A549 (cell line): ENCODE measurements around the gene CNTNAP2. TPM values are rescaled to one million over a fixed set of nuclear protein-coding genes. Genes with fewer than 3 reads are reported as not detected.

Source experiments
- ATAC-seq, 2 experiments: fragments of 200-7000 bp in 1 of 2; fragments of >200 bp in 1 of 2; cut with Nextera tagmentation in 1 of 2; cut with Tn5 transposase in 1 of 2; 3 replicates each; pipeline versions ENCODE4 v1.8.0 to v1.9.1; 2018 to 2020; ENCODE audit warnings: mild to moderate bottlenecking in 1 of 2, moderate library complexity in 1 of 2
- CTCF ChIA-PET: fragments of 300-600 bp; sonication (Branson Sonifier 250); formaldehyde crosslinking; extraction: SDS; loops from one replicate; lab custom pipeline; 2021; ENCODE audit warnings: antibody characterized with exemption, inconsistent platforms; lab: Yijun Ruan, JAX
- POLR2A ChIA-PET: fragments of 350-600 bp; formaldehyde crosslinking; extraction: SDS; loops from one replicate; lab custom pipeline; 2021; ENCODE audit warnings: antibody characterized with exemption, inconsistent platforms; lab: Yijun Ruan, JAX
- DNase-seq, 2 experiments: peaks; one replicate each; pipeline versions ENCODE4 v3.0.0 to v3.0.0-alpha.2; 2011 to 2016; ENCODE audit warnings: low read depth in 1 of 2, low spot score in 1 of 2
- FAIRE-seq: peaks from 2 replicates; lab custom pipeline; 2011; peaks lifted over from hg19 to GRCh38; lab: Jason Lieb, UNC
- H3K27ac ChIP-seq, 2 experiments: fragments of >200 bp; sonication (Bioruptor Twin); formaldehyde crosslinking; 3 replicates each; pipeline ENCODE4 v1.5.1; 2016 to 2017
- H3K4me1 ChIP-seq: fragments of >200 bp; sonication (Bioruptor Twin); formaldehyde crosslinking; 3 replicates; pipeline ENCODE4 v1.6.1; 2016
- H3K4me2 ChIP-seq: fragments of >200 bp; sonication (Bioruptor Twin); formaldehyde crosslinking; 3 replicates; pipeline ENCODE4 v1.6.1; 2016
- H3K4me3 ChIP-seq: fragments of >200 bp; sonication (Bioruptor Twin); formaldehyde crosslinking; 3 replicates; pipeline ENCODE4 v1.5.1; 2016
- H3K9me3 ChIP-seq: fragments of >200 bp; sonication (Bioruptor Twin); formaldehyde crosslinking; 3 replicates; pipeline ENCODE4 v1.6.1; 2016
- BCL3 ChIP-seq: fragments of >200 bp; sonication (Bioruptor Twin); formaldehyde crosslinking; IDR thresholded peaks from 3 replicates; pipeline ENCODE4 v1.6.1; 2016
- BHLHE40 ChIP-seq: IDR thresholded peaks from 2 replicates; pipeline ENCODE4 v1.6.1; 2012; ENCODE audit warnings: low read depth, low read length, inconsistent platforms
- CBX2 ChIP-seq: fragments of 200-600 bp; sonication (generic); IDR thresholded peaks from 2 replicates; pipeline ENCODE4 v1.6.1; 2016; ENCODE audit warnings: low read depth, mild to moderate bottlenecking, borderline replicate concordance
- CBX8 ChIP-seq: fragments of 200-600 bp; sonication (generic); IDR thresholded peaks from 2 replicates; pipeline ENCODE4 v1.6.1; 2016
- CHD4 ChIP-seq: fragments of 200-600 bp; sonication (generic); IDR thresholded peaks from 2 replicates; pipeline ENCODE4 v1.6.1; 2016; ENCODE audit warnings: antibody characterized with exemption, mild to moderate bottlenecking, borderline replicate concordance
- CTCF ChIP-seq: fragments of >200 bp; sonication (Bioruptor Twin); formaldehyde crosslinking; IDR thresholded peaks from 3 replicates; pipeline ENCODE4 v1.5.1; 2016
- E2F6 ChIP-seq: IDR thresholded peaks from 2 replicates; pipeline ENCODE4 v1.6.1; 2012; ENCODE audit warnings: low read depth, borderline replicate concordance
- EHMT2 ChIP-seq: fragments of 200-600 bp; sonication (generic); IDR thresholded peaks from 2 replicates; pipeline ENCODE4 v1.6.1; 2016; ENCODE audit warnings: antibody characterized with exemption, low read depth, mild to moderate bottlenecking, moderate library complexity
- ESRRA ChIP-seq: fragments of 150-350 bp; IDR thresholded peaks from 2 replicates; pipeline ENCODE4 v1.6.1; 2014; ENCODE audit warnings: mild to moderate bottlenecking, low read length, borderline replicate concordance
- FOSB ChIP-seq: fragments of 250-450 bp; sonication (Bioruptor Pico); IDR thresholded peaks from 2 replicates; pipeline ENCODE4 v1.5.0; 2020; ENCODE audit warnings: mild to moderate bottlenecking, moderate library complexity
- GATA3 ChIP-seq: IDR thresholded peaks from 2 replicates; pipeline ENCODE4 v1.6.1; 2012; ENCODE audit warnings: borderline replicate concordance
- HEYL ChIP-seq: fragments of 250-450 bp; sonication (Bioruptor Pico); IDR thresholded peaks from 2 replicates; pipeline ENCODE4 v1.8.0; 2021; ENCODE audit warnings: mild to moderate bottlenecking, moderate library complexity
- HOXB13 ChIP-seq: fragments of 250-450 bp; sonication (Bioruptor Pico); IDR thresholded peaks from 2 replicates; pipeline ENCODE4 v1.5.0; 2020; ENCODE audit warnings: low read depth, mild to moderate bottlenecking, moderate library complexity
- HOXB5 ChIP-seq: fragments of 250-450 bp; sonication (Bioruptor Pico); IDR thresholded peaks from 2 replicates; pipeline ENCODE4 v1.5.0; 2020; ENCODE audit warnings: mild to moderate bottlenecking, moderate library complexity
- KDM1A ChIP-seq: fragments of 200-600 bp; sonication (generic); IDR thresholded peaks from 2 replicates; pipeline ENCODE4 v1.6.1; 2016; ENCODE audit warnings: low read depth, mild to moderate bottlenecking
- MAFK ChIP-seq: fragments of 450-650 bp; IDR thresholded peaks from 2 replicates; pipeline ENCODE4 v1.6.1; 2014; ENCODE audit not compliant: partially characterized antibody
- MAZ ChIP-seq: fragments of 150-350 bp; IDR thresholded peaks from 2 replicates; pipeline ENCODE4 v1.6.1; 2014; ENCODE audit warnings: antibody characterized with exemption, low read depth, low read length, borderline replicate concordance
- NR3C1 ChIP-seq: fragments of >200 bp; sonication (Bioruptor Twin); formaldehyde crosslinking; IDR thresholded peaks from 3 replicates; pipeline ENCODE4 v1.6.1; 2017
- RAD21 ChIP-seq, 2 experiments: fragments of >200 bp in 1 of 2; sonication (Bioruptor Twin) in 1 of 2; formaldehyde crosslinking in 1 of 2; IDR thresholded peaks in 1 of 2; conservative IDR thresholded peaks in 1 of 2; 2 replicates in 1 of 2; 3 replicates in 1 of 2; pipeline ENCODE4 v1.6.1; 2012 to 2018; ENCODE audit warnings: inconsistent platforms in 1 of 2
- RCOR1 ChIP-seq: fragments of 150-350 bp; IDR thresholded peaks from 2 replicates; pipeline ENCODE4 v1.6.1; 2014; ENCODE audit warnings: antibody characterized with exemption, low read length, low read depth
- RNF2 ChIP-seq: fragments of 200-600 bp; sonication (generic); IDR thresholded peaks from 2 replicates; pipeline ENCODE4 v1.6.1; 2016; ENCODE audit warnings: low read depth, mild to moderate bottlenecking, antibody characterized with exemption, moderate library complexity, borderline replicate concordance
- ZFP36 ChIP-seq: fragments of 450-650 bp; IDR thresholded peaks from 2 replicates; pipeline ENCODE4 v1.6.1; 2014; ENCODE audit warnings: borderline replicate concordance; ENCODE audit not compliant: partially characterized antibody
- ZSCAN20 ChIP-seq: fragments of 250-450 bp; sonication (Bioruptor Pico); IDR thresholded peaks from 2 replicates; pipeline ENCODE4 v1.8.0; 2022; ENCODE audit warnings: mild to moderate bottlenecking, moderate library complexity
- WGBS: methylation state at CpG from one replicate; pipeline ENCODE4 v1.1.6; 2017; ENCODE audit errors: missing lambda C conversion rate; 5-methylcytosine and 5-hydroxymethylcytosine counted together
- polyA plus RNA-seq, 4 experiments: library from polyadenylated mRNA; depleted of rRNA in 3 of 4; stranded (reverse); fragments of >200 nt; fragmentation: RNase III in 1 of 4; extraction: RNeasy Plus Mini Kit Qiagen cat#74134 plus additional on column Dnase treatment in 1 of 4; gene quantifications; 2 replicates in 3 of 4; 3 replicates in 1 of 4; pipeline ENCODE4 v1.2.3, GENCODE V29; 2011 to 2017

The CNTNAP2 gene
- polyA plus RNA-seq, 2 of the 4 experiments (the other 2 are of a cell fraction) = 0.05 to 0.13 TPM

- WGBS = 67% methylated on average over 13 of the region's 13 CpGs
These were observed 2317.7 kb downstream of the CNTNAP2 start for GRCh38 chr7:148434181-148434757.

GRCh38 chr7:148434887-148435286, 2318.3 kb downstream of the CNTNAP2 start:
- no peak for FAIRE-seq
- Histone ChIP-seq H3K4me1 (no peaks in the 10 kb centered on the region; the same call in 2 of the 3 replicates), H3K4me2 (no peak overlapping the region), H3K27ac (no peak overlapping the region), H3K4me3 (no peak overlapping the region), H3K9me3 (no peaks in the 10 kb centered on the region)
- no peak for ATAC-seq
- CTCF ChIA-PET = no interaction called here
- TF ChIP-seq FOSB (CRISPR knock-in tag) = no peak
- TF ChIP-seq CHD4 = no peak
- TF ChIP-seq ESRRA = no peak
- no peak for TF ChIP-seq RNF2
- TF ChIP-seq GATA3 = no peak
- TF ChIP-seq MAZ = no peak
- no peak for TF ChIP-seq HEYL (CRISPR knock-in tag)
- TF ChIP-seq NR3C1 = no peak
- no peak for TF ChIP-seq BCL3
- no peak for TF ChIP-seq ZFP36
- TF ChIP-seq CBX2 = no peak
- no peak for TF ChIP-seq EHMT2
- 52% methylated on average over 2 of the region's 2 CpGs for whole genome bisulfite sequencing
- DNase-seq = no peak
- POLR2A ChIA-PET = no interaction called here

More at GRCh38 chr7:148434181-148434757, 2317.7 kb downstream of the CNTNAP2 start:
- no peak for DNase-seq
- H3K4me3 ChIP-seq = no peak overlapping the region
- POLR2A ChIA-PET = no interaction called here
- TF ChIP-seq RAD21 (conservative IDR thresholded peaks at IDR 0.05 in 1 of 2, IDR thresholded peaks at IDR 0.05 in 1 of 2) (no peak), HEYL (CRISPR knock-in tag) (no peak), FOSB (CRISPR knock-in tag) (no peak), BHLHE40 (no peak), HOXB5 (CRISPR knock-in tag) (no peak), KDM1A (no peak), HOXB13 (no peak), RNF2 (no peak)
- TF ChIP-seq, all 56 proteins: peak for 0
- CTCF ChIA-PET = no interaction called here
- H3K4me2 ChIP-seq = no peak overlapping the region
- ATAC-seq (no peak), FAIRE-seq (no peak)
- H3K27ac ChIP-seq = no peak overlapping the region
- H3K9me3 ChIP-seq = no peaks in the 10 kb centered on the region
- H3K4me1 ChIP-seq = no peaks in the 10 kb centered on the region

- WGBS = 45% methylated on average over 4 of the region's 6 CpGs
- Histone ChIP-seq H3K27ac (no peak overlapping the region), H3K4me1 (no peaks in the 10 kb centered on the region; the same call in 2 of the 3 replicates), H3K4me3 (no peak overlapping the region), H3K9me3 (no peaks in the 10 kb centered on the region), H3K4me2 (no peak overlapping the region)
- POLR2A ChIA-PET = no interaction called here
- ATAC-seq = no peak
- DNase-seq = no peak
- TF ChIP-seq MAZ = no peak
- CTCF ChIA-PET = interaction anchor here (0.6 kb wide), 1 partner anchor 81 kb away, joined by 3 read pairs; no protein-coding TSS in a partner anchor
- no peak for FAIRE-seq
These were observed 2319.1 kb downstream of the CNTNAP2 start for GRCh38 chr7:148435715-148436114.

- ATAC-seq (no peak), FAIRE-seq (no peak)
- no peak overlapping the region for H3K4me2 ChIP-seq
- H3K4me1 ChIP-seq = no peaks in the 10 kb centered on the region; the same call in 2 of the 3 replicates
- H3K9me3 ChIP-seq = no peaks in the 10 kb centered on the region
- no peak overlapping the region for H3K4me3 ChIP-seq
- 53% methylated on average over 4 of the region's 4 CpGs for WGBS
- TF ChIP-seq MAFK (no peak), ZSCAN20 (CRISPR knock-in tag) (no peak), HOXB5 (CRISPR knock-in tag) (no peak), BHLHE40 (no peak), CTCF (no peak), NR3C1 (no peak), E2F6 (no peak), RCOR1 (no peak), CBX8 (no peak)
- TF ChIP-seq, all 56 proteins: peak for 0
- ChIA-PET CTCF (no interaction called here), POLR2A (no interaction called here)
- no peak for DNase-seq
- no peak overlapping the region for H3K27ac ChIP-seq
These were observed 2319.5 kb downstream of the CNTNAP2 start for GRCh38 chr7:148436135-148436534.
